Epithelial cell of prostate (primary cell): Measurements from ENCODE around the gene F3.
"Not testable (repeated sequence)": the region's sequence is repeated elsewhere in the genome, so short reads cannot be mapped to it uniquely, and the experiment has no call there.

Experiments used
- DNase-seq: peaks from one replicate; pipeline ENCODE4 v3.0.0-alpha.2; 2011; ENCODE audit warnings: low read depth, low spot score
- H3K27ac ChIP-seq: fragments of 450-650 bp; 2 replicates; pipeline ENCODE4 v1.5.1; 2017; ENCODE audit warnings: mild to moderate bottlenecking

The F3 gene

GRCh38 chr1:94541246-94542087, at the start of gene F3:
TSS of gene F3 (minus strand) at chr1:94541759. CDS start at chr1:94541636, 123 bp downstream.
- DNase-seq = peak; percentile 71
- peak within 1 kb of the TSS; percentile 96 for H3K27ac ChIP-seq

- H3K27ac ChIP-seq = no peak overlapping the region
- DNase-seq = no peak
Observed at GRCh38 chr1:94590203-94591137, 48.9 kb upstream of the F3 start.

- no peak for DNase-seq
- no peak overlapping the region for H3K27ac ChIP-seq
Observed at GRCh38 chr1:94589728-94590127, 48.2 kb upstream of the F3 start.

- no peak for DNase-seq
- H3K27ac ChIP-seq = peak overlapping the region; percentile 75
Observed at GRCh38 chr1:94582565-94582964, 41.0 kb upstream of the F3 start.

- H3K27ac ChIP-seq = peak overlapping the region; percentile 75
Observed at GRCh38 chr1:94580367-94581115, 39.0 kb upstream of the F3 start.

GRCh38 chr1:94579876-94580294, 38.3 kb upstream of the F3 start:
- DNase-seq = peak; percentile 34
- H3K27ac ChIP-seq = peak overlapping the region; percentile 75

More at GRCh38 chr1:94580367-94581115, 39.0 kb upstream of the F3 start:
- DNase-seq = no peak

- H3K27ac ChIP-seq = peak overlapping the region; percentile 75
- no peak for DNase-seq
Observed at GRCh38 chr1:94578856-94579255, 37.3 kb upstream of the F3 start.

GRCh38 chr1:94573917-94574316, 32.4 kb upstream of the F3 start:
- DNase-seq, H3K27ac ChIP-seq: not testable (repeated sequence)

GRCh38 chr1:94572780-94573179, 31.2 kb upstream of the F3 start:
- no peak overlapping the region for H3K27ac ChIP-seq
- DNase-seq = no peak

GRCh38 chr1:94570965-94571364, 29.4 kb upstream of the F3 start:
- not testable (repeated sequence) for H3K27ac ChIP-seq, DNase-seq

- DNase-seq, H3K27ac ChIP-seq: not testable (repeated sequence)
Observed at GRCh38 chr1:94568806-94569205, 27.2 kb upstream of the F3 start.

- not testable (repeated sequence) for H3K27ac ChIP-seq, DNase-seq
Observed at GRCh38 chr1:94567975-94568607, 26.5 kb upstream of the F3 start.

GRCh38 chr1:94566436-94566835, 24.9 kb upstream of the F3 start:
- H3K27ac ChIP-seq = peak overlapping the region; percentile 48
- DNase-seq = not testable (repeated sequence)

GRCh38 chr1:94565901-94566300, 24.3 kb upstream of the F3 start:
- no peak overlapping the region for H3K27ac ChIP-seq
- DNase-seq = no peak

- H3K27ac ChIP-seq = peak overlapping the region; percentile 66
Observed at GRCh38 chr1:94562519-94563260, 21.1 kb upstream of the F3 start.

GRCh38 chr1:94560333-94560732, 18.8 kb upstream of the F3 start:
- H3K27ac ChIP-seq = peak overlapping the region; percentile 57

More at GRCh38 chr1:94562519-94563260, 21.1 kb upstream of the F3 start:
- no peak for DNase-seq

GRCh38 chr1:94559921-94560320, 18.4 kb upstream of the F3 start:
- DNase-seq = no peak

More at GRCh38 chr1:94560333-94560732, 18.8 kb upstream of the F3 start:
- DNase-seq = no peak

GRCh38 chr1:94555091-94555490, 13.5 kb upstream of the F3 start:
- DNase-seq = no peak
- no peak overlapping the region for H3K27ac ChIP-seq

More at GRCh38 chr1:94559921-94560320, 18.4 kb upstream of the F3 start:
- peak overlapping the region; percentile 57 for H3K27ac ChIP-seq

- H3K27ac ChIP-seq = no peak overlapping the region
- no peak for DNase-seq
Observed at GRCh38 chr1:94554580-94554979, 13.0 kb upstream of the F3 start.
